GM18511 (cell line): ENCODE measurements around the gene ZNF185.

Experiments
- ATAC-seq: cut with Tn5 transposase; IDR thresholded peaks from one replicate; pipeline ENCODE4 v1.9.1; 2021; ENCODE audit warnings: mild to moderate bottlenecking, moderate library complexity; ENCODE audit not compliant: unreplicated experiment

ZNF185 gene

GRCh38 chrX:152946681-152947080, 48.8 kb downstream of the ZNF185 start:
- ATAC-seq = no peak
